BJ (cell line): ENCODE results near the gene COMMD4. TPM values are rescaled to one million over a fixed set of nuclear protein-coding genes. Genes with fewer than 3 reads are reported as not detected.

Experiments used
- CTCF ChIA-PET: fragments of 350-600 bp; formaldehyde crosslinking; extraction: SDS; loops from one replicate; lab custom pipeline; 2021; ENCODE audit warnings: antibody characterized with exemption, inconsistent platforms; lab: Yijun Ruan, JAX
- POLR2A ChIA-PET: fragments of 300-600 bp; sonication (Branson Sonifier 250); formaldehyde crosslinking; extraction: SDS; loops from one replicate; lab custom pipeline; 2021; ENCODE audit warnings: antibody characterized with exemption; lab: Charles Lee
- DNase-seq: peaks from one replicate; pipeline ENCODE4 v3.0.0-alpha.2; 2011; ENCODE audit warnings: low read depth
- H3K27me3 ChIP-seq: 2 replicates; pipeline ENCODE4 v1.6.0; 2011; ENCODE audit warnings: low read length; ENCODE audit not compliant: control insufficient read depth, insufficient read depth
- H3K36me3 ChIP-seq: 2 replicates; pipeline ENCODE4 v1.5.1; 2011; ENCODE audit warnings: low read length; ENCODE audit not compliant: control insufficient read depth, insufficient read depth
- H3K4me3 ChIP-seq: 2 replicates; pipeline ENCODE4 v1.5.1; 2011; ENCODE audit warnings: low read depth, mild to moderate bottlenecking, control low read depth, low read length
- polyA plus RNA-seq: library from polyadenylated mRNA; depleted of rRNA; stranded (reverse); fragments of >200 nt; gene quantifications from 2 replicates; pipeline ENCODE4 v1.2.3, GENCODE V29; 2011
- TF ChIP-seq, protein P1 (sequence below): IDR thresholded peaks from 2 replicates; pipeline ENCODE4 v1.5.1; 2011; ENCODE audit warnings: low read depth, mild to moderate bottlenecking, control low read depth, inconsistent platforms, low read length, moderate library complexity; ENCODE audit not compliant: insufficient read depth

The COMMD4 gene
- polyA plus RNA-seq, 1 experiment, result 142 TPM

DNA sequence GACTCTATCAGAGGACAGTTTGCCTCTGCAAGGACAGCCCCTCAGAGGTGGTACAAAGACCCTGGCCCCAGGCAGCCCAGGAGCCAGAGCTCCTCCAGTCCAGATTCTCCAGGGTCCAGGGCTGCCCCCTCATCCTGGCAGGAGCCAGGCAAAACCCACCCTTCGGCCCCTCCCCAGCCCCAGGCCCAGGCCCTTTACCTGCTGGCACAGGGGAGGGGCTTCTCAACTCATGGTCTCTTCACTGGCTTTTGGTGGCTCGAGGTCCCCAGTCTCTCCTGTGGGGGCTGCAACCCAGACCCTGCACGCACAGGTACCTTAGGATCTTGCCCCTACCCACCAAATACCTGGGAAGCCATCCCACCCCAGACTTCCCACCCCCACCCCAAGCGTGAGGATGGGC is 19.5 kb downstream of the COMMD4 start:
- CTCF ChIA-PET, result interaction anchor here (1.5 kb wide), 1 partner anchor 13 kb away, joined by 3 read pairs; the partner anchor contains the start of gene MAN2C1
- TF ChIP-seq, protein P1, sequence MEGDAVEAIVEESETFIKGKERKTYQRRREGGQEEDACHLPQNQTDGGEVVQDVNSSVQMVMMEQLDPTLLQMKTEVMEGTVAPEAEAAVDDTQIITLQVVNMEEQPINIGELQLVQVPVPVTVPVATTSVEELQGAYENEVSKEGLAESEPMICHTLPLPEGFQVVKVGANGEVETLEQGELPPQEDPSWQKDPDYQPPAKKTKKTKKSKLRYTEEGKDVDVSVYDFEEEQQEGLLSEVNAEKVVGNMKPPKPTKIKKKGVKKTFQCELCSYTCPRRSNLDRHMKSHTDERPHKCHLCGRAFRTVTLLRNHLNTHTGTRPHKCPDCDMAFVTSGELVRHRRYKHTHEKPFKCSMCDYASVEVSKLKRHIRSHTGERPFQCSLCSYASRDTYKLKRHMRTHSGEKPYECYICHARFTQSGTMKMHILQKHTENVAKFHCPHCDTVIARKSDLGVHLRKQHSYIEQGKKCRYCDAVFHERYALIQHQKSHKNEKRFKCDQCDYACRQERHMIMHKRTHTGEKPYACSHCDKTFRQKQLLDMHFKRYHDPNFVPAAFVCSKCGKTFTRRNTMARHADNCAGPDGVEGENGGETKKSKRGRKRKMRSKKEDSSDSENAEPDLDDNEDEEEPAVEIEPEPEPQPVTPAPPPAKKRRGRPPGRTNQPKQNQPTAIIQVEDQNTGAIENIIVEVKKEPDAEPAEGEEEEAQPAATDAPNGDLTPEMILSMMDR, result no peak
- no peak for DNase-seq
- POLR2A ChIA-PET, result interaction anchor here (0.5 to 0.8 kb wide), 2 partner anchors 97 to 109 kb away, joined by 3 to 4 read pairs; no protein-coding TSS in a partner anchor
- peaks cover 33% of the 10 kb centered on the region for H3K36me3 ChIP-seq
- H3K27me3 ChIP-seq, result no peaks in the 10 kb centered on the region
- no peak overlapping the region for H3K4me3 ChIP-seq

DNA sequence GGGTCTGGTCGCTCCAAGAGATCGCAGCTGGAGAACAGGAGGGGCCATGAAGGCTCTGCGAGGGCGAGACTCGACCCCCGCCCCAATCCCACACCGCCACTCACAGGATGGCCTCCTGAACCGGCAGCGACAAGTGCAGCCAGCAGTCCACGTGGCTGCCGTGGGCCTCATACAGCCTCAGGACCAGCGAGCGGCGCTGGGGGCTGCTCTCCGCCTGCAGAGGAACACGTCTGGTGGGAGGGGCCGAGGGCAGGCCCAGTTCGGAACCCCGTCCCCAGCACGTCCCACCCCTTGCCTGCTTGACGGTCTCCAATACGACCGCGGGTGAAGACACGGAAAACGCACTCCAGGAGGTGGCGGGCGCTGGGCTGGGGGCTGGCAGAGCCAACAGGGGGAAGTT is 20.1 kb downstream of the COMMD4 start:
- TF ChIP-seq, protein P1, result no peak
- ChIA-PET POLR2A (no interaction called here), CTCF (no interaction called here)
- H3K27me3 ChIP-seq, result no peaks in the 10 kb centered on the region
- DNase-seq, result no peak
- peaks cover 37% of the 10 kb centered on the region for H3K36me3 ChIP-seq
- no peak overlapping the region for H3K4me3 ChIP-seq

GRCh38 chr15:75356517-75356916 is 20.7 kb downstream of the COMMD4 start:
- ChIA-PET CTCF (interaction anchor here (0.6 to 1.4 kb wide), 2 partner anchors 11 to 269 kb away, joined by 3 to 6 read pairs; partner anchors contain the start of gene SNUPN), POLR2A (no interaction called here)
- DNase-seq, result no peak
- Histone ChIP-seq H3K27me3 (no peaks in the 10 kb centered on the region), H3K36me3 (peaks cover 42% of the 10 kb centered on the region), H3K4me3 (no peak overlapping the region)
- TF ChIP-seq, protein P1, result no peak

DNA sequence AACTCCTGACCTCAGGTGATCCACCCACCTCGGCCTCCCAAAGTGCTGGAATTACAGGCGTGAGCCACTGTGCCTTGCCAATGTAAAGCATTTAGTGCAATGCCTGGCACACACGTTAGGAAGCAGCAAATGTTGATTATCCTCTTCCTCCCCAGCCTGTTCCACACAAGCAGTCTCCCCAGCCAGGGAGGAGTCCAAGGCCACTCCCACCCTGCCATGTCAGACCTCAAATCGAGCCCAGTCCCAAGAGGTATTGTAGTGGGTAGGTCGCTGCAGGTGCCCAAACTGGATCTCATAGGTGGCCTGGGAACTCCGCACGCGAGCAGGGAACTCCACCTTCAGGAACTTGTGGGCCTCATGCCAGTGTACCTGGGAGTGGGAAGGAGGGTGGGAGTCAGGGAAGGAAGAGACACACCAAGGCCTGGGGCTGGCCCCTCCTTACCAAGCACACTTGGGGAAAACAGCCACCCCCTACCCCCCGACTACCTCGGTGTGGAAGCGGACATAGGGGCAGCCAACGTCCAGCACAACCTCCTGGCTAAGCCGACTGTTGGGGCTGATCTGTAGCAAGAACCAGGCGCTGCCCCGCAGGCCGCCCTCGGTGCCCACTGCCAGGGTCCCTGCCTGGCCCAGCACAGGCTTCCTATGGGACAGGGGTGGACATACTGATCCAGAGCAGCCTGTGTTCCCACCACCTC is 22.3 kb downstream of the COMMD4 start:
- CTCF ChIA-PET, result no interaction called here
- DNase-seq, result no peak
- Histone ChIP-seq H3K4me3 (no peak overlapping the region), H3K27me3 (no peaks in the 10 kb centered on the region), H3K36me3 (peaks cover 48% of the 10 kb centered on the region)
- POLR2A ChIA-PET, result no interaction called here
- TF ChIP-seq, protein P1, result no peak

- POLR2A ChIA-PET, result no interaction called here
- no peak for DNase-seq
- Histone ChIP-seq H3K27me3 (no peaks in the 10 kb centered on the region), H3K36me3 (peaks cover 48% of the 10 kb centered on the region), H3K4me3 (no peak overlapping the region)
- TF ChIP-seq, protein P1, result no peak
- CTCF ChIA-PET, result interaction anchor here (0.6 kb wide), 1 partner anchor 988 kb away, joined by 3 read pairs; no protein-coding TSS in a partner anchor
Observed at GRCh38 chr15:75358771-75359536, 23.1 kb downstream of the COMMD4 start.
